ENCODE measurements around the gene RAB23.
A peak's percentile ranks its signal among the peaks of the same experiment; 100 is the strongest.

The RAB23 gene

DNA sequence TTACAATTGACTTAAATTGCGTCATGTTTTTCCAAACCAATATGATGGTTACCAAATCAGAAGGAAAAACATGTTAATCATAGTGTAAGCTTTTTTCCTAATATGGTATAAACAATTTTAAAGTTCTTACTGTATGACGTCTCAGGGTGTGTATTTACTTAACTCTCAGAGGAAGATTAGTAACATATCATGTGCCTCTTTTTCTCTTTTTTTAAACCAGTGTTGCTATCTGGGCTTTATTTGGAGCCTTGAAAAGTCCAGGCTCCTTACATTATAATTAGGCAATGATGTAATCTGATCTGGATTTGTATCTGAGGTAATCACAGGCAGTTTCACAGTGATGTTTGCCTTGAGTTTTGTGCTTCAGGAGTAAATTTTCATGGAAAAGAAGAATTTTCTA, 20.4 kb upstream of the RAB23 start:
- peak; percentile 61 for DNase-seq

DNA sequence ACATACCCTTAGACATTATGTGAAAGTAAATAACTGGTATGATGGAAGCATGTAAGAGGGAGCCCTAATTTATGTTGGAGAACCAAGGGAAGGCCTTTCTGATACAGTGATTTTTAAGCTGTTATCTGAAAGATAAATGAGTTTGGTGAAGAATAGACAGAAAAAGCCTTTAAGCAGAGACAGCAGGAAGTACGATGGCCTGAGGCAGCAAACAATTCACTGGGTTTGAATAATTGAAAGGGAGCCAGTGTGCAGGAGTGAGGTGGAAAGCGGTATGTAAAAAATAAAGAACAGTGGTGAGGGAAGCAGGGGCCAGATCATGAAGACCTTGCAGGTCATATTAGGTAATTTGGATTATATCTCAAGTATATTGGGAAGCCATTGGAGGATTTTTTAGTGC, 4.1 kb upstream of the RAB23 start:
- no peak for DNase-seq

DNA sequence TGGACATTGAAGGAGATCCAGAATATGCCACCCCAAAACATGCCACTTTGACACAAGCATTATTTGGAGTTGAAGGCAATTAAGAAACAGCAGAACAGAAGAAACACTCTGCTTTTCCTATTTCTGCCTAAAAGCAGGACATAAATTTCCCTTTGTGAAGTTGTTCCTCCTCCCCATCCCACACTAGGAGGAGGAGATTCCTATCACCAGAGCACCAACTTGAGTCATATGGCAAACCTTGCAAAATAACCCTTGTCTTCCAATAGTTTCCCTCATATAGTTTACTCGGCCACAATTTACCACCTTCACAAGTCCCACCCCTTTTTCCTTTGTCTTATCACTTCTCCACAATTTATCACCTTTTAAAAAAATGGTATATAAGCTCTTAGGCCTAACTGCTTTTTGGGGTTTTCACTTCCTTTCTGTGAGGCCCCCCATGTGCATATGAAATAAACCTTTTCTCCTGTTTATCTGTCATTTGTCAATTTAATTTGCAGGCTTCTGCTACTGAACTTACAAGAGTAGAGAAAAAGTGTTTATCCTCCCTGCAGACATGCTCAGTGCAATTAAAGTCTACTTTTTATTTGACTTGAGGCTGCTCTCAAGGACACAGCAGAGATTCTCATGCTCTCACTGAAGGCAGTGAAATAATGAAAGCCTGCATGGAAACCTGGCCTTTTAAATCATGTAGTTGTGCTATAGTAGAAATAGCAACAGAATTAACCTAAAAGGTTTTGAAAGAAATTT, 2.8 kb upstream of the RAB23 start:
- peak; percentile 28 for DNase-seq

DNA sequence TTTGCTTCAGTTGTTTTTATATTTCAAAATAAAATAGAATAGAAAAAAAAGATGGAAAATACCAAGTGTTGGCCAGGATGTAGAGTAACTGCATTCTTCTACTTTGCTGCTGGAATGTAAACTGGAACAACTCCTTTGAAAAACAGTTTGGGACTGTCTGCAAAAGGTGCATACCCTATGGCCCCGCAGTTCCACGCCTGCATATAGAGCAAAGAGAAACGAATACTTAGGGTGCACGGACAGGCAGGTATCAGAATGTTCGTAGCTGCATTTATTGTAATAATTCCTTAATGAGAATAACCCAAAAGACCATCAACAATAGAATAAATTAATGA, 603 bp upstream of the RAB23 start:
- DNase-seq = no peak

DNA sequence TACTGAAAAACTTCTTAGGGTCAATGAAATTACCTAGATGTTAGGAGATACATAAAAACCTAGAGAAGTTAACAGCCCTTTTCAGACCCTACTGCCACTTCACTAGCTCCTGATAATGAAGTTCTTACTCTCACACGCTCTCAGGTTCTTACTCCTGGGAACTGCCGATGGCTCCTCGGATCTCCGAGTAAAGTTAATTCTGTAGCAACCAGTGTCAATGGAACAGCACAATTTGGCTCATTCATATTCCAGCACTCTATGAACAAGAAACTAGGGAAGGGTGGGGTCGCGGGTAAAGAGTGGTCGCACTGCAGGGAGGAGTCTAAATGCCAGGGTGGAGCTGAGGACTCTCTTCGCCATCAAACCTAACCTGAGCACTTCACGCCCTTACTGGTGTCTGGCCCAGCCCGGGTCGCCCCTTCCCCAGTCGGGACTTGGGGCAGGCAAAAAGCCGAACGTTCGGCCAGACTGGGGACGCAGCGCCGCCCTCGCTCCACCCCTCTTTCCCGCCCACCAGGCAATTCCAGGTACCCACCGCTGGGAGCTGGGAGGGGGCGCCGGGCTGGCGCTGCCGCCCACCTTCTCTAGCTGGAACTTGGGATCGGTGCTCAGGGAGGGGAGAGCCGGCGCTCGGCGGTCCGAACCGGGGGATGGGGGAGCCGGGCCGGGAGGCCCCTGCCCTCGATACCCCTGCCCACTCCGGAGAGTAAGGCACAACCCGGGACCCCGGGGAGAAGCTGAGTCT, 744 bp downstream of the RAB23 start:
- peak; percentile 15 for DNase-seq

DNA sequence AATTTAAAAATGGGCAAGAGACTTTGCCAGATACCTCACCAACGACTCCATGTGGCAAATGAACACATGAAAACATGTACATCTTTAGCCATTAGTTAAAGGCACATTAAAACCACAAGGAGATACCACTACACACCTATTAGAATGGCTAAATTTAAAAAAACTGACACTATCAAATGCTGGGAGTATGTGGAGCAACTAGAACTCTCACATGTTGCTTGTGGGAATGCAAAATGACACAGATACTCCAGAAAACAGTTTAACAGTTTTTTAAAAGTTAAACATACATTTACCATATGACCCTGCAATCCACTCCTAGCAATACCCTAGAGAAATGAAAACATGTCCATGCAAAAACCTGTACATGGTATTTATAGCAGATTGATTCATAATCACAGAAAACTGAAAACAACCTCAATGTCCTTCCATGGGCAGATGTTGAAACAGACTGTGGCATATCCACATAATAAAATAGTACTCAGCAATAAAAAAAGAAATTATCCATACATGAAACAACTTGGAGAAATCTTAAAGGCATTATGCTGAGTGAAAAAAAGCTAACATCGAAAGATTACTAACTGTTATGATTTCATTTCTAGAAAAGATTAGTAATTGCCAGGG, 1.9 kb downstream of the RAB23 start:
- no peak for DNase-seq

DNA sequence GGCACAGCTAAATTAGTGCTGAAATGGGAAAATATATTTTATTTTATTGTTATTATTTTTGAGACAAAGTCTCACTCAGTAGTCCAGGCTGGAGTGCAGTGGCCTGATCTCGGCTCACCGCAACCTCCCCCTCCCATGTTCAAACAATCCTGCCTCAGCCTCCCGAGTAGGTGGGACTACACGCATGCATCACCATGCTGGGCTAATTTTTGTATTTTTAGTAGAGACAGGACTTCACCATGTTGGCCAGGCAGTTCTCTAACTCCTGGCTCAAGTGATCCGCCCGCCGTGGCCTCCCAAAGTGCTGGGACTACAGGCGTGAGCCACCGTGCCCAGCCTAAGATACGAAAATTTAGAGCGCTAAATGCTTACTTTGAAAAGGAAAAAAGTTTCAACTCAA, 4.8 kb downstream of the RAB23 start:
- no peak for DNase-seq

DNA sequence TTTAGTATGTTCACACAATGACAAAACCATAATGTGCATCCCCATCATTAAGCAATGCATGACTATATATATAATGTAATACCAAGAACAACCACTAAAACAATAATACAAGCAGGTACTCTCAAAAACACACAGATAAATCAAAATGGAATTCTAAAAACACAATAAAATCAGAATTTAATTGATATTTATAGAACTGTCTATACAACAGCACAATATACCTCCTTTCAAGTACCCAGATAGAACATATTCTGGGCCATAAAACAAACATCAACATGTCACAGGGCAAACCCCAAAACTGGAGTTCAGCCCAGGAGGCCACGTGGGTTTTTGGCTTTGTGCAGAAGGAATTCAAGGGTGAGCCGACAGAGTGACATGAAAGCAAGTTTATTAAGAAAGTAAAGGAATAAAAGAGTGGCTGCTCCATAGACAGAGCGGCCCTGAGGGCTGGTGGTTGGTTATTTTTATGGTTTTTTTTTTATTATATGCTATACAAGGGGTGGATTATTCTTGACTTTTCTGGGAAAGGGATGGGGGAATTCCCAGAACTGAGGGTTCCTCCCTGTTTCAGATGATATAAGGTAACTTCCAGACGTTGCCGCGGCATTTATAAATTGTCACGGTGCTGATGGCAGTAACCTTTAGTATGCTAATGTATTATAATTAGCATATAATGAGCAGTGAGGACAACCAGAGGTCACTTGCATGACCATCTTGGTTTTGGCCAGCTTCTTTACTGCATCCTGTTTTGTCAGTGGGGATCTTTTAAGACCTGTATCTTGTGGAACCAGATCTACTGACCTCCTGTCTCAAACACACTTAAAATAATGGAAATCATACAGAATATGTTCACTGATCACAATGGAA, 5.6 kb downstream of the RAB23 start:
- DNase-seq = peak; percentile 5

DNA sequence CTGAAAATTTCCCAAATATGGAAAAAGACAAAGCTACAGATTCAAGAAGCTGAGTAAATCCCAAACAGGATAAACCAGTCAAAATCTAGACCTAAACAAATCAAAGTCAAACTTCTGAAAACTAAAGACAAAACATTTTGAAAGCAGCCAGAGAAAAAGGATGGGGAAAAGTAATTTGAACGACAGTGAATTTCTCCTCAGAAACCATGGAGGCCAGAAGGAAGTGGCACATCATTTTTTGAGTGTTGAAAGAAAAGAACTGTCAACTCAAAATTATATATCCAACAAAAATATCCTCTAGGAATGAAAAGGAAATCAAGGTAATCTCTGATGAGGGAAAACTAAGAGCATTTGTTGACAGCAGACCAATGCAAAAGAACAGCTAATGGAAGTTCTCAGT, 6.8 kb downstream of the RAB23 start:
- no peak for DNase-seq

DNA sequence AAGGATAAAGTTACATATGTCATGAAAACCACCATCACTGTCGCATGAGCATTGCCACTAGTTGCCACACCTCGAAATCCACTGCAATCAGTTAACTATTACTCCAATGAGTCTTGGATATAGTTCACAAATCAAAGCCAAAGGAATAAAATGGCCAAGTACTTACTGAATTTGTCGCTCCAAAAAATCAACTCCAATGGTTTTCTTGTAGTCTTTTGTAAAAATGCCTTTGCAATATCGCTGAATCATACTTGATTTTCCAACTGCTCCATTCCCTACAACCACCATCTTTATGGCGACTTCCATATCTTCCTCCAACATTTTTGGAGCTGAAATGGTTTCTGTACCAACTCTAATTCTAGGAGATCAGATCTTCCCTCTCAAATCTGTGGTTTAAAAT, 12.0 kb downstream of the RAB23 start:
- no peak for DNase-seq

DNA sequence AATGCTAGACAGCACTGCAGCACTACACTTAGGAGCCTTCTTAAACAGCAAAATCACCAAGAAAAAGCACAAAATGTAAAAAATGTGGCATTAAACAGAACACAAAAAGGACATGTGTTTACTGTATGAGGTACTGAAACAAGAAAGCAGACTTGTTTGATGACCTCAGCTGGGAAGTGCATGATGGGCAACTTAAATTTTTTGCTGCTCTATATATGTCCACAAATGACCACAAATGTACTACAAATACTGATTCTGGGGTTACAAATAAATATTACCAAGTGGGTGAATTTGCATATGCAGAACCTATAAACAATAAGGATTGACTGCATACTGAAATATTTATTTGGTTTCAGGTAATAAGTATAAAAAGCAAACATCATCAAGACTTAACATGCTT, 13.1 kb downstream of the RAB23 start:
- no peak for DNase-seq

DNA sequence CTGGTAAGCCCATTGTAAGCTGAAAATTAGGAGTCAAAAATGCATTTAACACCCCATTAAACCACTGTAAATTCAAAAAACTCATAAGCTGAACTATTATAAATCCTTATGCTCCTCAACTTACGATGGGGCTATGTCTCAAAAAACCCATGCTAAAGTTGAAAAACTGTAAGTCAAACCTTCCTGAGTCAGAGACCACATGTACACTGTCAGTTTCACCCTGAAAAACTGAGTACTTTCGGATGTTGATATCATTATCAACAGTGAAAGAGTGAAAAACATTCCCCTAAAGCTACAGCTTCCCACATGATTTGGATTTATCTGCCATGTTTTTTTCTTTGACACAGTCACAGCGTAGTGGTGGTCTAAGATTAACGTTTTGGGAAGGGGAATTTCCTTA, 14.2 kb downstream of the RAB23 start:
- DNase-seq = no peak

DNA sequence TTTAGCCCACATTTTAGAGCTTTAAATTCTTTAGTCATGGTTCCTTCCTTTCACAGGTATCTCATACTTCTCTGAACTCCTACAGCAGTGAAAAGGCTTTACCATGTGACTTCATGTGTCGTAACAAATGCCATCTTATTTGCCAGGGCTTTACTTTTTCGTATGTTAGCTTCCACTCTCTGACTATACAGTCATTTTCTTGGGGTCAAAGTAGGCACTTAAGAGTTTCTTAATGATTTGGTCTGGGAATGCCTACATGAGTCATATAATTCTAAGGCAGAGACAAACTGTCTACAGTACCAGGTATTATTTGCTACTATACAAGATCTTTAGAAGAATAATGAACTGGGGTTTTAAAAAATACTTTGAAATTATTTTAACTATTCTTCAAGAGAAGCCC, 15.0 kb downstream of the RAB23 start:
- no peak for DNase-seq

DNA sequence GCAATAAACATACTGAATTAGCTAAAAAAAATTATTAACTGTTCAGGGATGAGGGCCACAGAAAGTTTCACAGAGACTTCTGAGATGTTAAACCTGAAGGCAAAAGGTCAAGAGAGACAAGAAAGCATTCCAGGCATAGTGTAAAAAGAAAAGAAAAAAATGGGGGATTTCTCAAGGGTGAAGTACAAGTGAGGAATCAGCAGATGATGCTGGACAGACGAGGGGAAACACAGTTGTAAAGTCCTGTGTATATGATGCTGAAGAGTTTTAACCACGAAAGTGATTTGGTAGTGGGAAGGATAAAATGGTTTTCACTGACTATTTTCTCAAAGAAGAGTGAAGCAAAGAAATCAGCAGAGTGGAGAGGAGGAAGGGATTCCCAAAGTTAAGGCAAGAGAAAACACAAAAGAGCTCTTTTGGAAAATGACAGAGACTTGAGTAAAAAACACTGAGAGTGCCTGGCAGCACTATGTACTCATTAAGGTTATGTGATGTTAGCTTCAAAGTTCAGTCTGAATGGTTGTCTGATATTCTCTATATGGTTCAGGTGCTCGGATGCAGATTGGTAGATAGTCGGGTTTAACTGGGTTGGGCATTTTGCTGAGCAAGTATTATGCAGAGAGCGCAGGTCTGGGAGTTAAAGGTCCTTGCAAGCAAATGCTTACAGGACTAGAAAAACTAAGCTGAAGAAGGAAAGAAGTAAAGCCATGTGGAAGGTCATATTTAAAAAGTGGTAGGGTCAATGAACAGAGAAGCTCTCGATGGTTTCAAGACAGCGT, 16.4 kb downstream of the RAB23 start:
- DNase-seq = no peak

DNA sequence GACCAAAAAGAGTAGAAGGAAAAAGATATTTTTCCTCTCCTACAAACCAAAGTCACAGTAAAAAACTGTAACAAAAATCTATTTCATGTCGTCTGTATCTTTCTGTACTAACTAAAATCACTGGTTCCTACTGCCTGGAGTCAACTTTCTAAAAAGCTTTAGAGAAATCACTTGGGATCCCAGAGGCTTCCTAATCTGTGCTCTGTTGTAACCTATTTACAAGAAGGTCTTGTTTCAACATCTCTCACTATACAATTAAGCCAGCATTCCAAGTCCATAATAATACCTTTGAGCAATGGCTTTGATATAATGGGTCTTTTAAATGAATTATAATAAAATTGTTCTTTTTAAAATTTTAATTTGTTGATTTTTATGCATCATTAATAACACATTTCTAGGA, 20.4 kb downstream of the RAB23 start:
- no peak for DNase-seq

DNA sequence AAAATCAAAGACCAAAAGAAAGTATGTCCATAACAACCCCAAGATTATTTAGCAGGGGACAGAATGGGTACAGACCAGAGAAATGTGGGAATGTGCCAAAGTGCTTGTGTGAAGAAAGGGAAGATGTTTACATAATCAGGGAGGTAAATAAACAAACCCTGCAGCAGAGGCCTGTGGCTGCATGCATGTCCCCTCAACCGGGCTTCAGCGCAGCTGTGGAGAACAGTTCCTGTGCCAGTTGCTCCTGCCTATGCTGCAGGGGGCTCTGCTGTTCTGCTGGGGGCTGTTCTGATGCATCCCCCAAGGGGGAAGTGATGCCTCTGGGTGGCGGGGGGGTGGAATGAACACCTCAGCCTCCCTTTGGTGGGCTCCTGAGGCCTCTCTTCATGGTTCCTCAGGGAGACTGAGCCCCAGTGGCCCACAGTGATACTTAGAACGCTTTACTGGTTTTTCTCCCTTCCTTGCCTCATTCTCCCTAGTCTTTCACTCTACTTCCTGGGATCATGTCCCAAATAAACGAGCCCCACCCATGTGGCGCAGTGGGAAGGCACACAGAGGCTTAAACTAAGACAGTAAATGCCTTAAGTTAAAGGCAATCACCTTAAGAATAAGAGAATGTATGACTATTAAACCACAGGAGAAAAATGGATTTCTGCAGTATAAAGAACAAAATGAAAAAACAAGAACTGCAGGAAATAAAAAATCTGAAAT, 23.0 kb downstream of the RAB23 start:
- DNase-seq = no peak

DNA sequence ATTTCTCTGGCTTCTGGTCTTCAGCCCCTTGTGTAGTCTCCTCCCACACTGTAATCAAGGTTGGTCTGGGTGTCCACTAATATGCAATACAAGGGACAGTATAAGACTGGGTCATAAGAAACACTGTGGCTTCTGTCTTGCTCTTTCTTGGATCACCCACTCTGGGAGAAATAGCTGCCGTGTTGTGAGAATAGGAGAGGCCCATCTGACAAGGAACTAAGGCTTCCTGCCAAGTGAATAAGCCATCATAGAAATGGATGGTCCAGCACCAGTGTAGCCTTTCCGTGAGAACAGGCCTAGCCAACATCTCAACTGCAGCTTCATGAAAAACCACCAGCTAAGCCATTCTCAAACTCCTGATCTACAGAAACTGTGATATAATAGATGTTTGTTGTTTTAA, 26.6 kb downstream of the RAB23 start:
- DNase-seq = no peak

DNA sequence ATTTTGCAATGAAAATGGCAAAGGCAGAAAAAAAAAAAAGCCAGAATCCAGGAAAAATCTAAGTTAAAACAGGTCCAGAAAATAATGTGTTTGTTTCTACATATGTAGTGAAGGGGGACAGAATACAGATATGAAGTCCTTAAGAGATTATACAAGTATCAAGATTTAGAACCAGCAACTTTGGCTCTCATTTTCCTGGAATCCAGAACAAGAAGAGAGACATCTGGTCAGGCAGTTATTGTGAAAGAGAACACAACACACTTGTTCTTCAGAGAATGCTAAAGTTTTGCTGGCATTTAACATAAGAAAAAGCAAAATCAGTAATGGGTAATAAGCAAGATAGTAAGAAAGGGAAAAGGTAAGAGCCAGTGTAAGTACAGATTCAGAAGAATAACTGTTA, 28.9 kb downstream of the RAB23 start:
- DNase-seq = no peak

DNA sequence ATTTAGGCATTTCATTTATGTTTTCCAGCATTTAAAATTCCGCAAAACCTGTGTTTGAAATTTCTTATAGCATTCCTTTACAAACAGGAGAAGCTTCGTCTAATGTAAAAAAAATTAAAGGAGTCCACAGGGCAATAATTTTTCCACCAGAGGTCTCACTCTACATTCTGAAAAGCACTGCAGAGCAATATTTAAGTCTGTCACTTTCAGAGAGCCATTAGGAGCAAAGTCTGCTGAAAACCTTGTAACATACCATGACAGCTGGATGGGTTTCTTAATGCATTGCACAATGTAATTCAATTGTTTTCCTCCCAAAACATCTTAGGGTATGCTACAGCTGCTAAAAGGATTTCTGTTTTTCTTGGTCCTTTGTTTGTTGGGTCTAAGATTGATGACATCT, 32.0 kb downstream of the RAB23 start:
- DNase-seq = peak; percentile 5

DNA sequence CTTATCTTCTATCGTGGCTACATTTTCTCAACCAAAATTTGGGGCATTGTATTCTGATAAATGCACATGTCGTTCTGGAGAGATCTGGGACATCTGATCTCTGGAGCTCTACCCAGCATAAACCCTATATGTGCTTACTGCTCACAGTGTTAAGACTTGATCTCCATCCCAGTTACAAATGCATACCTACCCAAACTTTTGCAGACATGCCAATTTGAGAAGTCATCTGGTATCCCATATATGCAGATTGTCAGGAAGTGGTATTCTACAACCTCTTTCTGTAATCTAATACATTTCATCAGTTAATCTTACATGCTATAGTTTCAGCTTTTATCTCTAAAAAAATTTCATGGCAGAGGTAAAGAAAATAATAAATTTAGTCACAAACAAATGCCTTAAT, 38.8 kb downstream of the RAB23 start:
- no peak for DNase-seq

DNA sequence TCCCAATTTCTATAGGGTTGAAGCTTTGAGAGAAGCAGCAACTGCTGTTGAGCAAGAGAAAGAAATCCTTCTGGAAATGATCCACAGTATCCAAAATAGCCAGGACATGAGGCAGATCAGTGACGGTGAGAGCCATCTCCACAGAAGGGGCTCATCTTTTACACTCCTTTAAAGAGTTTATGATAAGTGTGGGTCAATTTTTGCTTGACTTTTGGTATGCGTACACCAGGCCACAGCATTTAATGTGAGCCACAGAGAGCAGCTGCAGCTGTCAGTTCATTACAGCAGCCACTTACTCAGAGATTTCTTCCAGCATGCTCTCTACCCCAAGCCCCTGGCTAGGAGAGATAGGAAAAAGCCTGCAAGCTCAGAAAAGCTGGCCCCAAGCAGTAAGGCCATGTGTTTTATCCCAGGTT, 40.1 kb downstream of the RAB23 start:
- no peak for DNase-seq

DNA sequence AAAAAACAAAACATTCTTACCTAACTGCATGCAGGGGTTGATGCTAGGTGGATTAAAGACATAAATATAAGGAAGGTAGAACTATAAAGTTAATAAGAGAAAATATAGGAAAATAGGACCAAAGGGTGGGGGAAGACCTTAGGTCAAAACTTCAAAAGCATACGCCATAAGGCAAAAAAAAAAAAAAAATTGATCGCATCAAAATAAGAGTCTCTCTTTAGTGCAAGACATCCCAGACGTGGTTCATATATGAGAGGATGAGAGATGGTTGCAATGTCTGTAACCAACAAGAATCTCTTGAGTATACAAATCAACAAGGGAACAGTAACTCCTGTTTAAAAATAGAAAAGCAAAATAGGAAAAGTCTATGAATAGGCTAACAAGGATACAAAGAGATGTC, 41.5 kb downstream of the RAB23 start:
- no peak for DNase-seq
